Stimulated activated naive CD8-positive, alpha-beta T cell treated with anti-CD3 and anti-CD28 coated beads, Interleukin-15, Interleukin-2, amounts not matched to agents 100 U/mL and 50 U/mL, for 24 hours (primary cell): ENCODE results near the gene TAS2R39.

Experiments used
- ATAC-seq: fragments of 150-1000 bp; cut with Tn5 transposase; one replicate; pipeline ENCODE4 v1.10.0; 2021
- DNase-seq: peaks from one replicate; pipeline ENCODE4 v3.0.0; 2021

TAS2R39 gene

GRCh38 chr7:143216686-143217085 is 33.5 kb downstream of the TAS2R39 start:
- no peak for ATAC-seq
- no peak for DNase-seq

GRCh38 chr7:143217806-143218205 is 34.6 kb downstream of the TAS2R39 start:
- DNase-seq = no peak
- ATAC-seq = no peak

- DNase-seq (no peak), ATAC-seq (no peak)
These were observed 38.1 kb downstream of the TAS2R39 start for GRCh38 chr7:143221286-143221685.

- DNase-seq (no peak), ATAC-seq (no peak)
These were observed 38.5 kb downstream of the TAS2R39 start, which contains the start of gene TAS2R40 for GRCh38 chr7:143221737-143222136. Gene TAS2R40 (plus strand): TSS chr7:143222037. CDS start chr7:143222079, 42 bp downstream.

- no peak for DNase-seq
- no peak for ATAC-seq
These were observed 39.6 kb downstream of the TAS2R39 start for GRCh38 chr7:143222782-143223181.

- no peak for ATAC-seq
- no peak for DNase-seq
These were observed 40.6 kb downstream of the TAS2R39 start for GRCh38 chr7:143223784-143224183.

GRCh38 chr7:143225047-143225446 is 41.8 kb downstream of the TAS2R39 start:
- ATAC-seq (no peak), DNase-seq (no peak)

GRCh38 chr7:143227806-143228205 is 44.6 kb downstream of the TAS2R39 start:
- DNase-seq = no peak
- no peak for ATAC-seq

GRCh38 chr7:143229054-143229790 is 46.0 kb downstream of the TAS2R39 start:
- DNase-seq = no peak
- no peak for ATAC-seq

- ATAC-seq (no peak), DNase-seq (no peak)
These were observed 47.6 kb downstream of the TAS2R39 start for GRCh38 chr7:143230602-143231457.
